Measurements from ENCODE around the gene FOXK1. TPM values are rescaled to one million over a fixed set of nuclear protein-coding genes. Genes with fewer than 3 reads are reported as not detected.

Gene FOXK1
- total and polyA plus RNA-seq, 9 of the 15 experiments (the other 6 are each of a cell fraction or from before 2014, with no cell fraction given): 0.32 to 45.5 (median 8.1) TPM

- in situ Hi-C loops (cut with MboI): no loop called here
- 9% methylated on average over 4 of the region's 4 CpGs for WGBS (ENCODE audit: insufficient coverage, low coverage, missing lambda C conversion rate)
- TF ChIP-seq RAD51 (IDR thresholded peaks at IDR 0.05; ENCODE audit: borderline replicate concordance, low read depth): peak; percentile 67
- TF ChIP-seq E2F5 (CRISPR knock-in tag; IDR thresholded peaks at IDR 0.05): no peak
- no peak for TF ChIP-seq MTF1 (CRISPR knock-in tag; IDR thresholded peaks at IDR 0.05; ENCODE audit: borderline replicate concordance)
- TF ChIP-seq MTA3 (IDR thresholded peaks at IDR 0.05; ENCODE audit: borderline replicate concordance): no peak
- TF ChIP-seq TAF15 (IDR thresholded peaks at IDR 0.05; ENCODE audit: low read depth, low read length): no peak
- peak in 2 of 3 experiments; percentile 29 to 86 for TF ChIP-seq YY1 (IDR thresholded peaks at IDR 0.05; ENCODE audit: borderline replicate concordance in 1 of 3, control insufficient read depth in 1 of 3, extremely low read depth in 1 of 3, insufficient read depth in 3 of 3, insufficient read length in 1 of 3, insufficient replicate concordance in 2 of 3, low read depth in 1 of 3, low read length in 2 of 3)
- no peak for TF ChIP-seq DIDO1 (tag; IDR thresholded peaks at IDR 0.05; ENCODE audit: low read depth)
- no peak for TF ChIP-seq DACH1 (IDR thresholded peaks at IDR 0.05; ENCODE audit: partially characterized antibody)
- TF ChIP-seq PHF8 (IDR thresholded peaks at IDR 0.05; ENCODE audit: borderline replicate concordance, low read length): no peak
- TF ChIP-seq USF2 (CRISPR knock-in tag; IDR thresholded peaks at IDR 0.05): peak; percentile 56
- no peak for TF ChIP-seq ZNF395 (CRISPR knock-in tag; IDR thresholded peaks at IDR 0.05)
- no peak for TF ChIP-seq ZBTB49 (CRISPR knock-in tag; IDR thresholded peaks at IDR 0.05; ENCODE audit: borderline replicate concordance)
- no peak for TF ChIP-seq FOXA3 (CRISPR knock-in tag; conservative IDR thresholded peaks at IDR 0.05 in 1 of 2, IDR thresholded peaks at IDR 0.05 in 1 of 2)
- TF ChIP-seq TRIM24 (IDR thresholded peaks at IDR 0.05): 0 out of 4 replicates have a peak, but pooled peaks of 1 of the 2 experiments have one; percentile 17
- TF ChIP-seq USF1 (CRISPR knock-in tag; IDR thresholded peaks at IDR 0.05): peak; percentile 71
These were observed 11.3 kb upstream of the FOXK1 start for GRCh38 chr7:4670791-4671190.

More at GRCh38 chr7:4670791-4671190, 11.3 kb upstream of the FOXK1 start:
- intact Hi-C loops (cut with micrococcal nuclease): no loop called here
- Histone ChIP-seq H3K9me1 (ENCODE audit: control insufficient read depth, insufficient read depth, low read length) (no peaks in the 10 kb centered on the region), H3K9ac (ENCODE audit: insufficient read depth in 1 of 2, low read depth in 2 of 2, low read length in 2 of 2) (no peak overlapping the region), H3K4me2 (ENCODE audit: insufficient read depth, low read length) (no peak overlapping the region), H3K4me1 (replicated peaks in 1 of 2; ENCODE audit: control insufficient read depth in 2 of 2, insufficient read depth in 2 of 2, low read length in 2 of 2) (no peaks in the 10 kb centered on the region), H4K20me1 (replicated peaks; ENCODE audit: control insufficient read depth, insufficient read depth, low read length) (no peaks in the 10 kb centered on the region), H2AFZ (ENCODE audit: low read depth, low read length) (no peak overlapping the region), H3K27ac (ENCODE audit: extremely low read depth, low read depth, low read length) (no peak overlapping the region), H3K27me3 (ENCODE audit: control insufficient read depth in 2 of 2, insufficient read depth in 2 of 2, low read length in 2 of 2) (peaks cover 3 to 5% of the 10 kb centered on the region in 2 experiments; a peak in 2 of 5 replicates), H3K36me3 (ENCODE audit: control insufficient read depth, insufficient read depth, low read length) (no peaks in the 10 kb centered on the region), H3K9me3 (replicated peaks; ENCODE audit: control insufficient read depth, insufficient read depth, low read depth, low read length) (no peaks in the 10 kb centered on the region), H3K79me2 (ENCODE audit: control insufficient read depth, insufficient read depth, low read length) (no peaks in the 10 kb centered on the region), H3K4me3 (no peak overlapping the region)
- no peak for FAIRE-seq
- BruUV-seq (replicated peaks): no TSS peak
- DNase-seq (ENCODE audit: extremely low read depth in 1 of 4, low spot score in 3 of 4): no peak
- ChIA-PET CTCF (ENCODE audit: low intra/inter-chr PET ratio) (no interaction called here), POLR2A (interaction anchor here (0.6 kb wide), 1 partner anchor 186 kb away, joined by 3 read pairs; no protein-coding TSS in a partner anchor)
- ATAC-seq: no peak

Measured in K562 (cell line).